Measurements from ENCODE around the gene TNFAIP8L3.

- TF ChIP-seq, protein P1, sequence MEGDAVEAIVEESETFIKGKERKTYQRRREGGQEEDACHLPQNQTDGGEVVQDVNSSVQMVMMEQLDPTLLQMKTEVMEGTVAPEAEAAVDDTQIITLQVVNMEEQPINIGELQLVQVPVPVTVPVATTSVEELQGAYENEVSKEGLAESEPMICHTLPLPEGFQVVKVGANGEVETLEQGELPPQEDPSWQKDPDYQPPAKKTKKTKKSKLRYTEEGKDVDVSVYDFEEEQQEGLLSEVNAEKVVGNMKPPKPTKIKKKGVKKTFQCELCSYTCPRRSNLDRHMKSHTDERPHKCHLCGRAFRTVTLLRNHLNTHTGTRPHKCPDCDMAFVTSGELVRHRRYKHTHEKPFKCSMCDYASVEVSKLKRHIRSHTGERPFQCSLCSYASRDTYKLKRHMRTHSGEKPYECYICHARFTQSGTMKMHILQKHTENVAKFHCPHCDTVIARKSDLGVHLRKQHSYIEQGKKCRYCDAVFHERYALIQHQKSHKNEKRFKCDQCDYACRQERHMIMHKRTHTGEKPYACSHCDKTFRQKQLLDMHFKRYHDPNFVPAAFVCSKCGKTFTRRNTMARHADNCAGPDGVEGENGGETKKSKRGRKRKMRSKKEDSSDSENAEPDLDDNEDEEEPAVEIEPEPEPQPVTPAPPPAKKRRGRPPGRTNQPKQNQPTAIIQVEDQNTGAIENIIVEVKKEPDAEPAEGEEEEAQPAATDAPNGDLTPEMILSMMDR (IDR thresholded peaks at IDR 0.05 in 4 of 5, conservative IDR thresholded peaks at IDR 0.05 in 1 of 5) = no peak
- TF ChIP-seq POLR2A (IDR thresholded peaks at IDR 0.05) = no peak
These were observed 2.3 kb upstream of the TNFAIP8L3 start for GRCh38 chr15:51096976-51097375.
